ENCODE results near the gene CCM2.
"Not testable (repeated sequence)": the region's sequence is repeated elsewhere in the genome, so short reads cannot be mapped to it uniquely, and the experiment has no call there.

The CCM2 gene

DNA sequence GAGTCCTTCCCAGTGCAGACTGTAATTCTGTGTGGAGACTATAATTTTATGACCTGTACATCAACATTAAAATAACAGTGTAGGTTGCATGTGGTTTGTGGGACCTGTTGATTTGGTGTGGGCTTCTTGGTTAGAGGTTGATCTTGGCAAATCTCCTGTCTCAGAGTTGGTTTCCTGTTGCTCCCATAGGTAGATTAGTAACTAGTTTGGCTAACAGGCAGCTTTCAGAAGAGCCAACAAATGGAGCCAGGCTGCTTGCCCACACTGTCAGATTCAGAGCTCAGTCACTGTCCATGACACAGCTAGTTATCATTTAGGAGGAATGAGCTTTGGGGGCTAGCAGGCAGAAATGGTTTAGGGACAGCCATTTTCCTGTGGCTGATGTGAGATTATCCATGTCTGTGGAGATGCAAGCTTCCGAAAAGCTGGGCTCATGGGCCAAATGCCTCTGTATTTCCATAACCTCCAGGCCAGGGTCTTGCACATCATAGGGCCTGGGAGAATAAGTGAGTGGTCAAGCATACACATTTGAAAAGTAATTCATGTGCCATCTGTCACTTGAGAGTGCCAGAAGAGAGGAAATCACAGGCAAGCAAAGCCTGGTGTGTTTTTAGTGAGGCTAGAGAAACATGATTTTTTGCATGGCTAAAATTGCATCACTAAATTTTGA is 33.4 kb downstream of the CCM2 start:
- DNase-seq (ENCODE audit: low spot score): no peak

DNA sequence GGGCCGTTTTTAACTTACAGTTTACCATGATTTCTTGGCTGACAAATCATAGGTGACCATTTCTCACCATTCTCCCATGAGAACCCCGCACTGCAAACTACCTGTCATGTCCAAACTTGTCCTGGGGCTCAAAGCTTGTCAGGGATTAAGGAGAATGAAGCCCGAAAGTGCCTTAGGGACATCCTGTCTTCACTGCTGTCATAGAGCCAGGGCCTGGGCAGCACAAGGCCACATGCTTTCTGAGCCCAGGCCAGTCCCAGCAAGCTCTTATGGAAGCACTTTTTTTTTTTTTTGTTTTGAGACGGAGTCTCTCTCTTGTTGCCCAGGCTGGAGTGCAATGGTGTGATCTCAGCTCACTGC is 33.9 kb downstream of the CCM2 start:
- no peak for DNase-seq (ENCODE audit: low spot score)

DNA sequence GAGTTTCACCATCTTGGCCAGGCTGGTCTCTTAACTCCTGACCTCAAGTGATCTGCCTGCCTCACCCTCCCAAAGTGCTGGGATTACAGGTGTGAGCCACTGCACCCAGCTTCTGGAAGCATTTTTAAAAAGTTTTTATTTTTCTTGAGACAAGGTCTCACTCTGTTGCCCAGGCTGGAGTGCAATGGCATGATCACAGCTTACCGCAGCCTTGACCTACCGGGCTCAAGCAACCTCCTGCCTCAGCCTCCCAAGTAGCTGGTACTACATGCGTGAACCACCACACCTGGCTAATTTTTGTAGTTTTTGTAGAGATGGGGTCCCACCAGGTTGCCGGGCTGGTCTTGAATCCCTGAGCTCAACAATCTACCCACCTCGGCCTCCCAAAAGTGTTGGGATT is 34.7 kb downstream of the CCM2 start:
- DNase-seq (ENCODE audit: low spot score): not testable (repeated sequence)

DNA sequence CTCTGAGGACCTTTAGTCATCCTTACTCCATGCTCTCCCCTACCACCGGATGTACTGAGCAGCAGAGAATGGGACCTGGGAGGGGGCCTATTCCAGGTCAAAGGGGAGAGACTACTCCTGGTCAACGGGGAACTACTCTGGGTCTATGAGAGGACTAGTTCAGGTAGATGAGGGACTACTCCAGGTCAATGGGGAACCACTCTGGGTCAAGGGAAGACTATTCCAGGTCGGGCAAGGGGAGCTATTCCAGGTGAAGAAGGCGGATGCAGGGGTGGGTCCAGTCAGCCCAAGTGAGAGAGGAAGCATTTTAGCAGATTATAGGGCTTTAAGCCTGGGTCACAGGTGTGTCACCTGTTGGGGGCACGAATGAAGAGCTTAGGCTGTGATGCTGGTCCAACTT is 35.4 kb downstream of the CCM2 start:
- DNase-seq (ENCODE audit: low spot score): no peak

DNA sequence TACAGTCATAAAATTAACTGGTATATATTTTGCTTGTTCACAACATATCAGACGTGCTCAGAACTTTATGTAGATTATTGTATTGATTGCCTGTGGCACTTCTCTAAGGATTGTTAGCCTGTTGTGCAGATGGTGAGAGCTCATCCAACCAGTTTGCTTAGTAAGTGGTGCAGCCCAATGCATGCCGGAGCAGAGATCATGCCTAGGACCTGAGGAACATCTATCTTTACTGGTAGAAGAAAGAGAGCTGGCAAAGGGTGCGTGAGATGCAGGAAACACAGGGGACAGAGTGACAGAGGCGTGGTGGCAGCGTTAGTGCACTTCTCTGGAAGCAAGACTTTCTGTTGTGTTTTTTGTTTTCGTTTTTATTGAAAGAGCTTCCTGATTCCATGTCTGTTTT is 35.9 kb downstream of the CCM2 start:
- no peak for DNase-seq (ENCODE audit: low spot score)

DNA sequence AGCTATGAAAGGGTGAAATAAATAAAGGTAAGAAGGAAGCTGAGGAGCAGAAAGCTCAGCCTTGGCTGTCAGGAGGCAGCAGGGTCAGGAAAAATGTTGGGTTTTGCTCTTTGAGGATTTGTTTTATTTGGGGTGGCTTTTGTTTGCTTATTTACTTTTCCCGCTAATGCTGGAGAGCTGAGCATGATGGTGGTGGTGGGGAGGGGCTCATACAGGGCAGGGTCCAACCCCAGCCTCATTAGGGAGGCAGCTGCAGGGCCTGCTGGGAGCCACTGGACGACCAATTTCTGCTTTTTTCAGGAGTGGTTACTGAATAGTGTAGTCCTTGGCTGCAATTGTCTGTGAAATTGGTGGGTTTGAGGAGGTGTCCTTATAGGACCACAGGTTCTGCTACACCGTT is 36.3 kb downstream of the CCM2 start:
- DNase-seq (ENCODE audit: low spot score): no peak

DNA sequence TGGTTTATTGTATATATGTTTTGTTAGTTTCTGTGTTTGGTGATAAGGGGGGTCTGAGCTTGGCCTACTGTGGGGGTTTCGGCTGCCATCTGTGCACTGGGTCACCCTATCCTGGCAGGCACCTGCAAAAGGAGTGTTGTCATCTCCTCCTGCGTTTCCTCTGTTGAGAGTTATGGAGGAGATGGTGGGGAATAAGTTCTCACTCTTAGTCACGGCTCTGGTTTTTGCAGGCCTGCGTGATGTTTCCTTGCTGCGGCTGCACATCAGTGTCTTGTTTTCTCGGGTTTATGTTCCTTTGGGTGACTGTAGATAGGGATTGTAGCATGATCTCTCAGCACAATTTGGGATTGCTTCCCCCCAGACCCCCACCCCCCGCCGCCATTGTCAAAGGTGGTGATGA is 36.8 kb downstream of the CCM2 start:
- no peak for DNase-seq (ENCODE audit: low spot score)

DNA sequence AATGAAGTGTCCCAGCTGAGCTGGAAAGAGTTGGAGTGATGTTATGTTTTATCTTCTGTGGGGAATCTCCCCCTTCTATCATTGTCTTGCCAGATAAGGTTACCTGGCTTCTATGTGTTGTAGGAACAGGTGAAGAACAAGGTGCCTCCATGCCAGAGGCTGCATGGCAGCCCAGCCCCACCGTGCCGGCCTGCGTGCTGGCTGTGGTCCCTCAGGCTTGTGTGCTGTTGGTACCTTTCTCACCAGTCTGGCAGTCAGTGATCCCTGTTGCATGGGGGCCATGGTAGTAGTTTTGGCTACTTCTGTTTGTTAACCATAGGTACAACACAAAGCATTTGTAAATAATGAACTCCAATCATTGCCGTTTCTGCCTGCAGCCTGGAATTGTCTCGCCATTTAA is 37.9 kb downstream of the CCM2 start:
- DNase-seq (ENCODE audit: low spot score): no peak

DNA sequence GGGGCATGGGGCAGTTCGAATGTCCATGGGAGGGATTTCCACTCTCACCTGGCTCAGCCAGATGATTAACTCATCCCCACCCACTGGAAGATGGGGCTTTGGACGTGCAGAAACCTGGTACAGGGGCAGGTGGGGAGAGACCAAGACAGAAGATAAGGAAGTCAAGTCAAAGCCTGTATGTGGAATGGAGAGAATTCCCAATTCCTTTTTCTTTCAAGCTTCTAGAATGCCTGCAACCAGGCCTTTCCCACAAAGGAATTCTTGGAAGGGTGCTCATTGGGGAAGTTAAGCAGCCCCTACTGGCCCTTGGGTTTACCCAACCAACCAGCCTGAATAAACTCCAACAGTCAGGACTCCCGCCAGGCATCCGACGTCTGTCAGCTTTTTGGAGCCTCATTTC is 39.1 kb downstream of the CCM2 start:
- no peak for DNase-seq (ENCODE audit: low spot score)

DNA sequence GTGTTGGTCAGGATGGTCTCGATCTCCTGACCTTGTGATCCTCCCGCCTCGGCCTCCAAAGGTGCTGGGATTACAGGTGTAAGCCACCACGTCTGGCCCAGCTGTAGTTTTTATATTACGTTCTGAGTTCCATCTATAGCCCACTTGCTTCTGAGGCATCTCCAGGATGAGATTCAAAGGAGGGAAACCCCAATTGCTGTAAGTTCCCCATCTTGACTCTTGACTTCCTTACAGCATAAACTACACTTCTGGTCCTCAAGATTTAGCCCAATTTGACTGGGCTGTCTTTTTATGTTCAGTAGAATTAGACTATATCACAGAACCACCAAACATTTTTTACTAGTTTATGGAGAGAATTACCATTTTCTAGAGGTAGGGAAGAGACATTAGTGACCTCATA is 44.3 kb downstream of the CCM2 start:
- DNase-seq (ENCODE audit: low spot score): no peak

DNA sequence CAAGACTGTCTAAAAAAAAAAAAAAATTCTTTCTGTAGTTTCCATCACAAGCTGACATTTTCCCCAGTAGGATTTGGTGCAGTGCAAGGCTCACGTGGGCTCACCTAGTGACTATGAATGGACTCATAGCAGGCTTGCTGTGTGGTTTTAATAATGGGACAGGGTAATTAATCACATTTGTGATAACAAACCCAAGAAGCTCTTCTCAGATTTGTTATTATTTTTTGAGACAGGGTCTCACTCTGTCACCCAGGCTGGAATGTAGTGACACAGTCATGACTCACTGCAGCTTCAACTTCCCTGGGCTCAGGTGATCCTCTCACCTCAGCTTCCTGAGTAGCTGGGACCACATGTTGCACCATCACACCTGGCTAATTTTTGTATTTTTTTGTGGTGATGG is 48.7 kb downstream of the CCM2 start:
- no peak for DNase-seq (ENCODE audit: low spot score)

DNA sequence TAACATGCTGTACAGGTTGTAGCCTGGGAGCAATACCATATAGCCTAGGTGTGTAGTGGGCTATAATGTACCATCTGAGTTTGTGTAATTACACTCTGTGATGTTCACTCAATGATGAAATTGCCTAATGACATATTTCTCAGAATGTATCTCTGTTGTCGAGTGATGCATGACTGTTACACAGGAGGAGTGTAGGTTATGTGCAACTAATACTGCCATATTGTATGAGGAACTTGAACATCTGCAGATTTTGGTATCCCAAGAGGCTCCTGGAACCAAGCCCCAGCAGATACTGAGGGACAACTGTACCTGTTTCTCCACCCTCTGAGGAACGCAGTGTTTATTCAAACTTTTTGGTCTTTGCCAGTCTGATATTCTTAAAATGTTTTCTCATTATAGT is 50.2 kb downstream of the CCM2 start:
- DNase-seq (ENCODE audit: low spot score): no peak

DNA sequence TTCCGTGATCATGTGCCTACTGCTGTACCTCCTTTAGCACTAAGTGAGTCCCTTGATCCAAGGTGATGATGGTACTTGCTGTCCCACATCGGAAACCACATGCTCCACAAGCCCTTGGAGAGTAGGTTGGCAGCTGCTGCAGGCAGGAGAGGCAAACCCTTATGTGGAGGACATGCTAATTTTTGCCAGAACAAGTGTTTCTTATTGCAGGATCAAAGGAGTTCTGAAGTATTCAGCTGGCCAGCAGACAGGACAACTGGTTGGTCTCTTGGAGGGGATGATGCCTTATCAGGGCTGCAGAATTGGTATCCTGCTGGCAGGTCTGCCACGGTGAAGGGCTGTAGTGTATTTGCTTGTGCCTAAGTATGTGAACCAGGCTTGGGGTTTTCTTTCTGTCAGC is 52.0 kb downstream of the CCM2 start:
- DNase-seq (ENCODE audit: low spot score): no peak

DNA sequence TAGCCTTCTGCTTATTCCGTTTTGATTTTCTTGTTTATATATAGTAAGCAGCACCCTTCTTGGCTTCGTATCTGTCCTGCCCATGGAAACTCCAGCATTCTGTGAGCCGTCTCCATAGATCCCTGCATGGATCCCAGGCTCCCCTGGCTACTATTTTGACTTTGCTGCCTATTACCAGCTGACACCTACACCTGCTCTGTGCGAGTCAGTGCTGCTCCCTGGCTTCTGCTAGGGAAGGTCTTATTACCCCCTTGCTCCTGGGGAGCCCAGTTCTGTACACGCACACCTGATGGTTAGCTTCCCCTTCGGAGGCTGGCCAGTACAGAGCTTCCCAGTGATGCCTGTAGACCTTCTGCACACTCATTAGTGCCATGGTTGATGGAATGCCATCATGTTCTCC is 53.4 kb downstream of the CCM2 start:
- DNase-seq (ENCODE audit: low spot score): no peak

DNA sequence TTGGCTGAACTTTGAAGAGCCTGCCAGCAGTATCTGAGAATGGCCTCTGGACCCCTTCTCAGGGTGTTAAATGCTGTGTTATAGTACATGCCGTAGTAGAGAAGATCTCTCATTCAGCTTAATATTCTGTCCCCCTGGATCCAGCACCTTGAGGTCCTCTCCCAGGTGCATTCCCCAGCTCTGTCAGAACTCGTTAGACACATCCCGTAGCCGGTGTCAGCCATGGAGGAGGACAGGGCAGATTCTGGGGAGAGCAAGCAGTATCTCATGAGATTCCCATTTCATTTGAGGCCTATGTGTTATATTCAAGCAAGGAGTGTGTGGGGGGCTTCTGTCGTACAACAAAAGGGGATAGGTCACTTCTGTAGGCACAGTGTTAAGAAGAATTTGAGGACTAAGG is 53.9 kb downstream of the CCM2 start:
- DNase-seq (ENCODE audit: low spot score): no peak

DNA sequence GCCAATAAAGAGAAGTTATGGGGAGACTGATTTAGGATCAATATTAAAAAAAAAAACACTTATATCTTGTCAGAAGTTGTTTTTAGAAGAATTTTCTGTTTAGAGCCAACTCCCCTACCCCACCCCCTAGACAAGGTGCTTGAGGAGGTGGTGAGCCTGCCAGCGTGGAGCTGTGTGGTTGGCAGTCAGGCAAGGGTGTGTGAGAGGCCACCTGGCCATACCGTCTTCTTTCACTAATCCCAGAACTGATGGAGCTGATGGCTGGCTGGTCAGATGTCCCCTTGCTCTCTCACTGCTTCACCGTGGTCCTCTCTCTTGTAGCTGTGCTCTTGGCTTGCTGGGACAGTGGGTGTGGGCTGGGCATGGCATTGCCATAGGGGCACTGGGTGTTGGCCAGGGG is 54.4 kb downstream of the CCM2 start:
- DNase-seq (ENCODE audit: low spot score): no peak

DNA sequence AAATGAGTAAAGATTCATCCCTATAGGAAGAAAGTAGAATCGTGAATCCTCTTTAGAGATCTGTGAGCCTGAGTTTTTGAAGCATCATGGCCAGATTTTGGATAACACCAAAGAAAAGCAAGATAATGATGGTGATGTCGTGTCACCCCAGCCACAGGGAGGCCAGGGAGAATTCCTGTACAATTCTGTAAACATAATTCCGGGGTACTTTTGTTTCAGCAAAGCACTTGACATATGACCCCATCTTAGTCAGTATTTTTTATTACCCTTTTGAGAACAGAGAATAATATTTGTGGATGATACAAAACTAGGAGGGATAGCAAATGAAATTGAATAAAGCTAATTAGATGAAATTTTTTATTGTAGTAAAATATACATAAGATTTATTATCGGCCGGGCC is 55.0 kb downstream of the CCM2 start:
- no peak for DNase-seq (ENCODE audit: low spot score)

DNA sequence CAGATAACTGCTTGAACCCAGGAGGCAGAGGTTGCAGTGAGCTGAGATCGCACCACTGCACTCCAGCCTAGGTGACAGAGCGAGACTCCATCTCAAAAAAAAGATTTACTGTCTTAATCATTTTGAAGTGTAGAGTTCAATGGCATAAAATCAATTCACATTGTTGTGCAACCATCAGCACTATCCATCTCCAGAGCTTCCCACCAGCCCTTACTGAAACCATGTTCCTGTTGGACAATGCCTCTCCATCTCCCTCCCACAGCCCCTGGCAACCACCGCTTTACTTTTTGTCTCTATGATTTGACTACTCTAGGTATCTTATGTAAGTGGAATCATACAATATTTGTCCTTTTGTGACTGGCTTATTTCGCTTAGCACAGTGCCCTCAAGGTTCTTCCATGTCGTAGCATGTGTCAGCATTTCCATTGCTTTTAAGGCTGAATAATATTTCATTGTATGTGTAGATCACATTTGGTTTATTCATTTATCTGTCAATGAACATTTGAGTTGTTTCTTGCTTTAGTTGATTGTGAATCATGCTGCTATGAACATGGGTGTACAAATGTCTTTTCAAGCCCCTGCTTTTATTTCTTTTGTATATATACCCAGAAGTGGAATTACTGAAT is 55.7 kb downstream of the CCM2 start:
- no peak for DNase-seq (ENCODE audit: low spot score)

DNA sequence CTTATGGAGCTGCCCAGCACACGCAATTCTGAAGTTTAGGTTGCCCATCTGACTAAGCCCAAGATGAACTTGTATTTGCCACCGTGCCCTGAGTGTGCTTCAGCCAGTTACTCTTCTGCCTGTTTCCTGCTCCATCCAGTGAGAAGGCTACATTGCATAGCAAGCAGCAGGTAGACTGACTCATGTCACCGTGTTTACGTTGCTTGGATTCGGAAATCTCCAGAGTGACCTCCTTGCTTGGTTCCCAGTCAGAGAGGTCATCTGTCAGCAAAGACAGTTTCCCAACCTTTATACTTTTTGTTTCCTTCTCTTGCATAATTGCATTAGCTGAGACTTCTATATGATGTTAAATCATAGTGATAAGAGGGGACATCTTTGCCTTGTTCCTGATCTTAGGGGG is 57.9 kb downstream of the CCM2 start:
- DNase-seq (ENCODE audit: low spot score): no peak

DNA sequence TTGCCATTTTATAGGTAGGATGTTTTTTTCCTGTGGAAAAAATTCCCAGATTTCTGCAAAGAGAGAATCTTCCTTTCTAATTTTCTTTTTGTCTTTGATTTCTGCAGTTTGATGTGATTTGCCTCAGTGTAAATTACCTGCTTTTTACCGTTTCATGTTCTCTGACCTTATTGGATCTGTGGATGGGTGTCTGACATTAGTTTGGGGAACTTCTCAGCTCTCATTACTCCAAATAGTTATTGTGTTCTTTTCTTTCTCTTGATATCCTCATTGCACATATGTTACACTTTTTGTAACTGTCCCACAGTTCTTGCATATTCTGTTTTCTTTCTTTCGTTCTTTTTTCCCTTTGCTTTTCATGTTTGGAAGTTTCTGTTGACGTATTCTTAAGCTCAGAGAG is 60.3 kb downstream of the CCM2 start:
- DNase-seq (ENCODE audit: low spot score): no peak

DNA sequence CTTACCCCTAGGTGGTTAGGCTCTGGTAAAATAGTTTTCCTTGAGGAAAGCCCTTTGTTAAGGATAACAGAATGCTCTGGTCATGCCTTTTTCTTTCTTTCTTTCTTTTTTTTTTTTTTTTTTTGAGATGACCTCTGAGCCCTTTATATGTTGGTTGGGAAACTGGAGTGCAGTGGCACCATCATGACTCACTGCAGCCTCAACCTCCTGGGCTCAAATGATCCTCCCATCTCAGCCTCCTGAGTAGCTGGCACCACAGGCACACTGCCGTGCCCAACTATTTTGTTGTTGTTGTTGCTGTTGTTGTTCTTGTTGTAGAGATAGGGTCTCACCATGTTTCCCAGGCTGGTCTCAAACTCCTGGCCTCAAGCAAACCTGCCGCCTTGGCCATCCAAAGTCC is 61.4 kb downstream of the CCM2 start:
- DNase-seq (ENCODE audit: low spot score): no peak

DNA sequence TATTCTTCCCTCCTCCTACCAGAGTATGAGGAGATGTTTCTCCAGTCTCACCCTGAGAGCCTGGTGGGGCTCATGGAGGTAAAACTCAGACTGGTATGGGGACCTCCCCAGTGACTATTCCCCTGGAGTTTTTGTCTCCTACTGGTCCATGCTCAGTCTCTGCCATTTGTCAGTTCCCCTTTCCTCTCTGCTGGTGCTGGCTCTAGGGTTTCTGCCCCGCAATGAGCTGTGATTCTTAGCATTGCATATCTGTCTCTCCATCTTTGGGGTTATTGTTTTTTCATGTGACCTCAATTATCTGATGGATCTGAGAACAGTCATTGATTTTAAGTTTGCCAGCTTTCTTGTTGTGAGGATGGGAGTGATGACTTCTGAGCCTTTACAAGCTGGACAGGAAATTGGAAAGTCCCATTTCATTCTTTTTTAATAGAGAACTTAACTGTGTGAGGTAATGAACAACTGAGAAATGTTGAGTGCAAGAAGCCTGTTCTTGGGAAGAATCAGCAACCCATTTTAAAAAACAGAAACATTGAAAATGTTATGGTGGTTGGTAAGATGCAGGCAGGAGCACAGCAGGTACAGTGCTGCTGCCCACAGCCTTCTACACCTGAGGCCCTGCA is 61.9 kb downstream of the CCM2 start:
- no peak for DNase-seq (ENCODE audit: low spot score)

DNA sequence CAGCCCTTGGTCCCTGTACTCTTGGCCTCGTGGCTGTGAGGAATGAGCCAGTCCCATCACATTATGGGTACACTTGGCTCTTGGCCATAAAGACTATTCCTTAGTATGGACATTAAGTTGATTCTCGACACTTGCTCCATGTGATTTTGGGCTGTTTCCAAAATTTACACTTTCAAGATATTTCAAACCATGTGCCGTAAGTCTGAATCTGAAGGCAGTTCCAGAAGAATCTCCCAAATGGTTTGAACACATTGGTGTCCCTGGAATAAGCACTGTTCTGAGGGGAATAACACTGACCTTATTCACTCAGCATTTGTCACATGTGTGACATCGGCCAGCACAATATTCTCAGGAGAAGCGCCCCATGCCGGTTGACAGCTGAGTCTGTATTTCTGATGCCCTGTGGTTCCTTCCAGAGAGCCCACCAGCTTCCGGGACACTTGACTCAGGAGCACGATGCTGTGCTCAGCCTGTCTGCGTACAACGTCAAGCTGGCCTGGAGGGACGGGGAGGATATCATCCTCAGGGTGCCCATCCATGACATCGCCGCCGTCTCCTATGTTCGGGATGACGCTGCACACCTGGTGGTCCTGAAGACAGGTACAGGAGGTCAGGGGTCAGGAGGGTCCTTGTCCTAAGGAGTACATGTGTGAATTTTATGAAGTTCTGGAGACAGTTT is 64.2 kb downstream of the CCM2 start:
- no peak for DNase-seq (ENCODE audit: low spot score)
